ENCODE measurements around the gene DPP6.
A peak's percentile ranks its signal among the peaks of the same experiment; 100 is the strongest.
"Not testable (repeated sequence)": the region's sequence is repeated elsewhere in the genome, so short reads cannot be mapped to it uniquely, and the experiment has no call there.

DPP6 gene

GRCh38 chr7:154666768-154667167, 614.6 kb downstream of the DPP6 start:
- no peak for DNase-seq (ENCODE audit: low spot score)

GRCh38 chr7:154672659-154673415, 620.6 kb downstream of the DPP6 start:
- no peak for DNase-seq (ENCODE audit: low spot score)

- no peak for DNase-seq (ENCODE audit: low spot score)
Measured at GRCh38 chr7:154674191-154674590, 622.0 kb downstream of the DPP6 start.

- DNase-seq (ENCODE audit: low spot score) = no peak
Measured at GRCh38 chr7:154675560-154675959, 623.4 kb downstream of the DPP6 start.

GRCh38 chr7:154676033-154676421, 623.8 kb downstream of the DPP6 start:
- not testable (repeated sequence) for DNase-seq (ENCODE audit: low spot score)

- no peak for DNase-seq (ENCODE audit: low spot score)
Measured at GRCh38 chr7:154676422-154677073, 624.4 kb downstream of the DPP6 start.

GRCh38 chr7:154677454-154677853, 625.3 kb downstream of the DPP6 start:
- DNase-seq (ENCODE audit: low spot score) = no peak

GRCh38 chr7:154678001-154678550, 625.9 kb downstream of the DPP6 start:
- DNase-seq (ENCODE audit: low spot score) = not testable (repeated sequence)

- DNase-seq (ENCODE audit: low spot score) = no peak
Measured at GRCh38 chr7:154679379-154680053, 627.3 kb downstream of the DPP6 start.

GRCh38 chr7:154680894-154681659, 628.9 kb downstream of the DPP6 start:
- DNase-seq (ENCODE audit: low spot score) = no peak

- DNase-seq (ENCODE audit: low spot score) = no peak
Measured at GRCh38 chr7:154682003-154682402, 629.8 kb downstream of the DPP6 start.

GRCh38 chr7:154684666-154685563, 632.7 kb downstream of the DPP6 start:
- no peak for DNase-seq (ENCODE audit: low spot score)

GRCh38 chr7:154685564-154685901, 633.3 kb downstream of the DPP6 start:
- DNase-seq (ENCODE audit: low spot score) = no peak

GRCh38 chr7:154686305-154686704, 634.1 kb downstream of the DPP6 start:
- DNase-seq (ENCODE audit: low spot score) = no peak

- no peak for DNase-seq (ENCODE audit: low spot score)
Measured at GRCh38 chr7:154688952-154689351, 636.8 kb downstream of the DPP6 start.

GRCh38 chr7:154690411-154690810, 638.2 kb downstream of the DPP6 start:
- DNase-seq (ENCODE audit: low spot score) = no peak

GRCh38 chr7:154693661-154694060, 641.5 kb downstream of the DPP6 start:
- DNase-seq (ENCODE audit: low spot score) = no peak

GRCh38 chr7:154695836-154696235, 643.6 kb downstream of the DPP6 start:
- DNase-seq (ENCODE audit: low spot score) = no peak

GRCh38 chr7:154696556-154696955, 644.4 kb downstream of the DPP6 start:
- DNase-seq (ENCODE audit: low spot score) = no peak

GRCh38 chr7:154698726-154699291, 646.6 kb downstream of the DPP6 start:
- DNase-seq (ENCODE audit: low spot score) = peak; percentile 58

- DNase-seq (ENCODE audit: low spot score) = no peak
Measured at GRCh38 chr7:154699417-154699816, 647.2 kb downstream of the DPP6 start.
